ENCODE measurements around the gene COPS9. TPM values are rescaled to one million over a fixed set of nuclear protein-coding genes. Genes with fewer than 3 reads are reported as not detected.

Gene COPS9
- total RNA-seq, 1 experiment from 2014 or later: 202 TPM

- peaks cover 100% of the 10 kb centered on the region for H3K27me3 ChIP-seq (ENCODE audit: insufficient read depth, low read depth)
- H3K36me3 ChIP-seq (ENCODE audit: low read depth): no peaks in the 10 kb centered on the region
- 0 out of 2 replicates have a peak, but pooled peaks cover 5% of the 10 kb centered on the region for H4K20me1 ChIP-seq (ENCODE audit: insufficient read depth)
- H3F3A ChIP-seq (ENCODE audit: insufficient read depth, low read depth): no peaks in the 10 kb centered on the region
- H3K27ac ChIP-seq: no peak overlapping the region
- no peak overlapping the region for H3K4me2 ChIP-seq
- POLR2A ChIA-PET (ENCODE audit: unreplicated experiment): no interaction called here
- TF ChIP-seq EZH2 (IDR thresholded peaks at IDR 0.05; ENCODE audit: low read depth) (no peak), CTCF (conservative IDR thresholded peaks at IDR 0.05) (no peak)
- DNase-seq: no peak
- BruUV-seq (replicated peaks): no TSS peak
- H3K9me3 ChIP-seq (ENCODE audit: insufficient read depth, low read depth): no peaks in the 10 kb centered on the region
- H3K9me2 ChIP-seq (ENCODE audit: insufficient read depth): no peaks in the 10 kb centered on the region
- CTCF ChIA-PET: no interaction called here
- intact Hi-C loops (cut with micrococcal nuclease; ENCODE audit: unreplicated experiment): no loop called here
- H3K4me3 ChIP-seq: no peak overlapping the region
- no peaks in the 10 kb centered on the region for H3K79me2 ChIP-seq (ENCODE audit: low read depth)
- no peaks in the 10 kb centered on the region for H3K4me1 ChIP-seq (replicated peaks; ENCODE audit: insufficient read depth)
- no peak overlapping the region for H2AFZ ChIP-seq
Measured at GRCh38 chr2:240174496-240174895, 38.4 kb upstream of the COPS9 start.

- no peak for TF ChIP-seq CTCF (conservative IDR thresholded peaks at IDR 0.05)
- TF ChIP-seq EZH2 (IDR thresholded peaks at IDR 0.05; ENCODE audit: low read depth): no peak
- H3K27ac ChIP-seq: no peak overlapping the region
- H3F3A ChIP-seq (ENCODE audit: insufficient read depth, low read depth): no peaks in the 10 kb centered on the region
- no peaks in the 10 kb centered on the region for H3K4me1 ChIP-seq (replicated peaks; ENCODE audit: insufficient read depth)
- BruUV-seq (replicated peaks): no TSS peak
- H3K4me3 ChIP-seq: no peak overlapping the region
- 0 out of 2 replicates have a peak, but pooled peaks cover 5% of the 10 kb centered on the region for H4K20me1 ChIP-seq (ENCODE audit: insufficient read depth)
- ChIA-PET POLR2A (ENCODE audit: unreplicated experiment) (no interaction called here), CTCF (no interaction called here)
- no peaks in the 10 kb centered on the region for H3K79me2 ChIP-seq (ENCODE audit: low read depth)
- H3K9me3 ChIP-seq (ENCODE audit: insufficient read depth, low read depth): no peaks in the 10 kb centered on the region
- no peaks in the 10 kb centered on the region for H3K36me3 ChIP-seq (ENCODE audit: low read depth)
- DNase-seq: no peak
- no peak overlapping the region for H3K4me2 ChIP-seq
- peaks cover 100% of the 10 kb centered on the region for H3K27me3 ChIP-seq (ENCODE audit: insufficient read depth, low read depth)
- H3K9me2 ChIP-seq (ENCODE audit: insufficient read depth): no peaks in the 10 kb centered on the region
- no peak overlapping the region for H2AFZ ChIP-seq
- intact Hi-C loops (cut with micrococcal nuclease; ENCODE audit: unreplicated experiment): no loop called here
Measured at GRCh38 chr2:240172071-240172895, 36.2 kb upstream of the COPS9 start.

- peaks cover 100% of the 10 kb centered on the region for H3K27me3 ChIP-seq (ENCODE audit: insufficient read depth, low read depth)
- CTCF ChIA-PET: no interaction called here
Measured at GRCh38 chr2:240170883-240171282, 34.8 kb upstream of the COPS9 start.

More at GRCh38 chr2:240170883-240171282, 34.8 kb upstream of the COPS9 start:
- Histone ChIP-seq H3K4me1 (replicated peaks; ENCODE audit: insufficient read depth) (no peaks in the 10 kb centered on the region), H3K36me3 (ENCODE audit: low read depth) (no peaks in the 10 kb centered on the region), H3K9me3 (ENCODE audit: insufficient read depth, low read depth) (no peaks in the 10 kb centered on the region), H2AFZ (no peak overlapping the region), H4K20me1 (ENCODE audit: insufficient read depth) (0 out of 2 replicates have a peak, but pooled peaks cover 5% of the 10 kb centered on the region), H3K79me2 (ENCODE audit: low read depth) (no peaks in the 10 kb centered on the region), H3K9me2 (ENCODE audit: insufficient read depth) (no peaks in the 10 kb centered on the region), H3K27ac (no peak overlapping the region), H3K4me2 (no peak overlapping the region), H3K4me3 (no peak overlapping the region), H3F3A (ENCODE audit: insufficient read depth, low read depth) (no peaks in the 10 kb centered on the region)
- no peak for DNase-seq
- no peak for TF ChIP-seq CTCF (conservative IDR thresholded peaks at IDR 0.05)
- TF ChIP-seq EZH2 (IDR thresholded peaks at IDR 0.05; ENCODE audit: low read depth): no peak
- BruUV-seq (replicated peaks): no TSS peak
- POLR2A ChIA-PET (ENCODE audit: unreplicated experiment): no interaction called here
- intact Hi-C loops (cut with micrococcal nuclease; ENCODE audit: unreplicated experiment): no loop called here
